Mesenchymal stem cell (in vitro differentiated cells and primary cell): Measurements from ENCODE around the gene SMOC2.

ENCODE experiments used
- DNase-seq: peaks from one replicate; pipeline ENCODE4 v3.0.0-alpha.2; 2013
- H2AFZ ChIP-seq: one replicate; pipeline ENCODE4 v1.6.1; 2013; ENCODE audit warnings: low read depth, mild to moderate bottlenecking, control low read depth, inconsistent platforms, low read length, moderate library complexity
- H2AK5ac ChIP-seq: 2 replicates; pipeline ENCODE4 v1.6.1; 2013; ENCODE audit warnings: low read length, moderate library complexity, mild to moderate bottlenecking, inconsistent platforms; ENCODE audit not compliant: severe bottlenecking
- H2BK120ac ChIP-seq: one replicate; pipeline ENCODE4 v1.6.1; 2013; ENCODE audit warnings: low read depth, mild to moderate bottlenecking, inconsistent platforms, low read length, moderate library complexity
- H2BK12ac ChIP-seq, 2 experiments: one replicate each; pipeline ENCODE4 v1.6.1; 2013; ENCODE audit warnings: inconsistent platforms in 2 of 2, low read length in 2 of 2, mild to moderate bottlenecking in 2 of 2, moderate library complexity in 2 of 2, control low read depth in 1 of 2
- H2BK15ac ChIP-seq: one replicate; pipeline ENCODE4 v1.6.1; 2013; ENCODE audit warnings: mild to moderate bottlenecking, low read depth, inconsistent platforms; ENCODE audit not compliant: poor library complexity, severe bottlenecking
- H2BK5ac ChIP-seq: 2 replicates; pipeline ENCODE4 v1.6.1; 2013; ENCODE audit warnings: low read depth, mild to moderate bottlenecking, low read length, control low read depth, inconsistent platforms; ENCODE audit not compliant: poor library complexity, severe bottlenecking
- H3K14ac ChIP-seq, 2 experiments: one replicate each; pipeline ENCODE4 v1.6.1; 2013; ENCODE audit warnings: inconsistent platforms in 2 of 2, low read length in 2 of 2, control low read depth in 1 of 2, mild to moderate bottlenecking in 1 of 2, moderate library complexity in 1 of 2
- H3K18ac ChIP-seq, 2 experiments: one replicate each; pipeline ENCODE4 v1.6.1; 2013; ENCODE audit warnings: inconsistent platforms in 2 of 2, low read length in 2 of 2, control low read depth in 1 of 2, low read depth in 1 of 2, mild to moderate bottlenecking in 1 of 2
- H3K23ac ChIP-seq, 2 experiments: one replicate each; pipeline ENCODE4 v1.6.1; 2013; ENCODE audit warnings: inconsistent platforms in 2 of 2, low read length in 2 of 2, mild to moderate bottlenecking in 2 of 2, moderate library complexity in 2 of 2, control low read depth in 1 of 2
- H3K27ac ChIP-seq: 2 replicates; pipeline ENCODE4 v1.5.1; 2013; ENCODE audit warnings: mild to moderate bottlenecking, moderate library complexity, low read length, control low read depth, inconsistent platforms; ENCODE audit not compliant: poor library complexity, severe bottlenecking
- H3K27me3 ChIP-seq, 2 experiments: 2 replicates each; pipeline versions ENCODE4 v1.6.1 to v1.7.0; 2013; ENCODE audit warnings: low read length in 2 of 2, mild to moderate bottlenecking in 2 of 2, moderate library complexity in 2 of 2, control low read depth in 1 of 2, inconsistent platforms in 1 of 2; ENCODE audit not compliant: control insufficient read depth in 1 of 2, insufficient read depth in 1 of 2
- H3K36me3 ChIP-seq, 2 experiments: 2 replicates each; pipeline versions ENCODE4 v1.6.1 to v1.7.0; 2013; ENCODE audit warnings: low read length in 2 of 2, control low read depth in 1 of 2, inconsistent platforms in 1 of 2, low read depth in 1 of 2, mild to moderate bottlenecking in 1 of 2; ENCODE audit not compliant: insufficient read depth in 2 of 2, control insufficient read depth in 1 of 2
- H3K4ac ChIP-seq, 2 experiments: one replicate each; pipeline ENCODE4 v1.6.1; 2013; ENCODE audit warnings: inconsistent platforms in 2 of 2, low read length in 2 of 2, mild to moderate bottlenecking in 2 of 2, moderate library complexity in 2 of 2, control low read depth in 1 of 2, low read depth in 1 of 2
- H3K4me1 ChIP-seq: 2 replicates; pipeline ENCODE4 v1.6.1; 2013; ENCODE audit warnings: low read depth, low read length, control low read depth; ENCODE audit not compliant: control insufficient read depth, insufficient read depth
- H3K4me2 ChIP-seq: 2 replicates; pipeline ENCODE4 v1.6.1; 2013; ENCODE audit warnings: low read length, mild to moderate bottlenecking, inconsistent platforms; ENCODE audit not compliant: poor library complexity, severe bottlenecking
- H3K4me3 ChIP-seq, 2 experiments: 2 replicates each; pipeline versions ENCODE4 v1.5.1 to v1.7.0; 2013; ENCODE audit warnings: low read length in 2 of 2, mild to moderate bottlenecking in 2 of 2, control low read depth in 1 of 2, low read depth in 1 of 2; ENCODE audit not compliant: insufficient read depth in 1 of 2
- H3K79me1 ChIP-seq: replicated peaks from 2 replicates; pipeline ENCODE4 v1.6.1; 2013; ENCODE audit warnings: mild to moderate bottlenecking, control low read depth, low read length, inconsistent platforms; ENCODE audit not compliant: poor library complexity, severe bottlenecking
- H3K9ac ChIP-seq: 2 replicates; pipeline ENCODE4 v1.7.0; 2013; ENCODE audit warnings: mild to moderate bottlenecking, low read length, moderate library complexity
- H3K9me3 ChIP-seq: 2 replicates; pipeline ENCODE4 v1.7.0; 2013; ENCODE audit warnings: mild to moderate bottlenecking, low read length; ENCODE audit not compliant: control insufficient read depth
- H4K8ac ChIP-seq: one replicate; pipeline ENCODE4 v1.6.1; 2013; ENCODE audit warnings: inconsistent platforms, mild to moderate bottlenecking, low read length, moderate library complexity
- H4K91ac ChIP-seq: one replicate; pipeline ENCODE4 v1.6.1; 2013; ENCODE audit warnings: mild to moderate bottlenecking, low read length, inconsistent platforms
- WGBS: methylation state at CpG from one replicate; pipeline ENCODE4 v1.1.7; 2013; ENCODE audit warnings: mixed read lengths; 5-methylcytosine and 5-hydroxymethylcytosine counted together

The SMOC2 gene

GRCh38 chr6:168634541-168635328 lies 193.8 kb downstream of the SMOC2 start:
- Histone ChIP-seq H2AFZ (no peak overlapping the region), H2BK120ac (no peak overlapping the region), H4K8ac (no peak overlapping the region), H2BK15ac (no peak overlapping the region), H3K23ac (no peak overlapping the region), H2AK5ac (no peak overlapping the region), H3K27ac (no peak overlapping the region), H3K4me3 (no peak overlapping the region), H3K18ac (no peak overlapping the region), H3K36me3 (no peaks in the 10 kb centered on the region), H3K4me1 (no peaks in the 10 kb centered on the region), H3K14ac (no peak overlapping the region), H2BK12ac (no peak overlapping the region), H3K4ac (no peak overlapping the region), H3K9me3 (no peaks in the 10 kb centered on the region), H3K9ac (no peak overlapping the region), H3K4me2 (no peak overlapping the region), H3K27me3 (peaks cover 0 to 5% of the 10 kb centered on the region in 2 experiments), H3K79me1 (no peaks in the 10 kb centered on the region), H4K91ac (no peak overlapping the region), H2BK5ac (no peak overlapping the region)
- DNase-seq, result no peak
- WGBS, result 48% methylated on average over 9 of the region's 10 CpGs

- no peak for DNase-seq
- Histone ChIP-seq H2BK15ac (no peak overlapping the region), H2BK5ac (no peak overlapping the region), H2AFZ (no peak overlapping the region), H3K4me3 (no peak overlapping the region), H3K4me2 (no peak overlapping the region), H3K36me3 (no peaks in the 10 kb centered on the region), H3K9ac (no peak overlapping the region), H4K91ac (no peak overlapping the region), H3K27ac (no peak overlapping the region), H2BK12ac (no peak overlapping the region), H2AK5ac (no peak overlapping the region), H2BK120ac (no peak overlapping the region), H3K4me1 (peaks cover 7% of the 10 kb centered on the region), H3K14ac (no peak overlapping the region), H3K9me3 (no peaks in the 10 kb centered on the region), H3K79me1 (no peaks in the 10 kb centered on the region), H3K23ac (no peak overlapping the region), H3K27me3 (peaks cover 0 to 9% of the 10 kb centered on the region in 2 experiments), H4K8ac (no peak overlapping the region), H3K18ac (no peak overlapping the region), H3K4ac (no peak overlapping the region)
- WGBS, result 82% methylated on average over 7 of the region's 11 CpGs
Measured at GRCh38 chr6:168636147-168637004, 195.4 kb downstream of the SMOC2 start.

GRCh38 chr6:168637834-168638233 lies 196.8 kb downstream of the SMOC2 start:
- no peaks in the 10 kb centered on the region for H3K79me1 ChIP-seq
- no peak overlapping the region for H3K27ac ChIP-seq
- no peak overlapping the region for H4K8ac ChIP-seq
- no peak overlapping the region for H3K14ac ChIP-seq
- no peak overlapping the region for H2BK5ac ChIP-seq
- H2BK120ac ChIP-seq, result no peak overlapping the region
- H3K9ac ChIP-seq, result no peak overlapping the region
- no peak overlapping the region for H2AK5ac ChIP-seq
- no peak overlapping the region for H3K4me2 ChIP-seq
- no peak overlapping the region for H2BK15ac ChIP-seq
- WGBS, result 70% methylated on average over 6 of the region's 10 CpGs
- no peaks in the 10 kb centered on the region for H3K9me3 ChIP-seq
- DNase-seq, result no peak
- no peak overlapping the region for H3K4me3 ChIP-seq
- no peak overlapping the region for H2AFZ ChIP-seq
- H3K27me3 ChIP-seq, result peaks cover 0 to 9% of the 10 kb centered on the region in 2 experiments
- H3K36me3 ChIP-seq, result no peaks in the 10 kb centered on the region
- H3K18ac ChIP-seq, result no peak overlapping the region
- peaks cover 7% of the 10 kb centered on the region for H3K4me1 ChIP-seq
- no peak overlapping the region for H4K91ac ChIP-seq
- no peak overlapping the region for H2BK12ac ChIP-seq
- H3K4ac ChIP-seq, result no peak overlapping the region
- no peak overlapping the region for H3K23ac ChIP-seq
